ENCODE results near the gene MRPL52.

Gene MRPL52

DNA sequence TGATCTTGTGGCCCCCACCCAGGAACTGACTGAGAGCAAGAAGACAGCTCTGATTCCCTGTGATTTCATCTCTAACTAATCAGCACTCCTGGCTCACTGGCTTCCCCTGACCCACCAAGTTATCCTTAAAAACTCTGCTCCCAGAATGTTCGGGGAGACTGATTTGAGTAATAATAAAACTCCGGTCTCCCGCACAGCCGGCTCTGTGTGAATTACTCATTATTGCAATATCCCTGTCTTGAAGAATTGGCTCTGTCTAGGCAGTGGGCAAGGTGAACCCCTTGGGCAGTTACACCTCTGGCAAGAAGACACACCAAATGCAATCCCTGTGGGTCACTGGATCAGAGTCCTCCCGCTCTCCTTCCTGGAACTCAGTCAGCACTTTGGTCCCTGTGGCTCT lies 35.7 kb upstream of the MRPL52 start:
- no peak for TF ChIP-seq CTCF (IDR thresholded peaks at IDR 0.05; ENCODE audit: low read depth, low read length)

GRCh38 chr14:22794551-22794951 lies 35.1 kb upstream of the MRPL52 start:
- no peak overlapping the region for H3K4me3 ChIP-seq (ENCODE audit: low read depth, low read length)
- no peak for TF ChIP-seq CTCF (IDR thresholded peaks at IDR 0.05; ENCODE audit: low read depth, low read length)

More for the DNA sequence above, 35.7 kb upstream of the MRPL52 start:
- H3K4me3 ChIP-seq (ENCODE audit: low read depth, low read length) = no peak overlapping the region

- no peak for TF ChIP-seq CTCF (IDR thresholded peaks at IDR 0.05; ENCODE audit: low read depth, low read length)
These were observed 33.5 kb upstream of the MRPL52 start for GRCh38 chr14:22796087-22796707.

DNA sequence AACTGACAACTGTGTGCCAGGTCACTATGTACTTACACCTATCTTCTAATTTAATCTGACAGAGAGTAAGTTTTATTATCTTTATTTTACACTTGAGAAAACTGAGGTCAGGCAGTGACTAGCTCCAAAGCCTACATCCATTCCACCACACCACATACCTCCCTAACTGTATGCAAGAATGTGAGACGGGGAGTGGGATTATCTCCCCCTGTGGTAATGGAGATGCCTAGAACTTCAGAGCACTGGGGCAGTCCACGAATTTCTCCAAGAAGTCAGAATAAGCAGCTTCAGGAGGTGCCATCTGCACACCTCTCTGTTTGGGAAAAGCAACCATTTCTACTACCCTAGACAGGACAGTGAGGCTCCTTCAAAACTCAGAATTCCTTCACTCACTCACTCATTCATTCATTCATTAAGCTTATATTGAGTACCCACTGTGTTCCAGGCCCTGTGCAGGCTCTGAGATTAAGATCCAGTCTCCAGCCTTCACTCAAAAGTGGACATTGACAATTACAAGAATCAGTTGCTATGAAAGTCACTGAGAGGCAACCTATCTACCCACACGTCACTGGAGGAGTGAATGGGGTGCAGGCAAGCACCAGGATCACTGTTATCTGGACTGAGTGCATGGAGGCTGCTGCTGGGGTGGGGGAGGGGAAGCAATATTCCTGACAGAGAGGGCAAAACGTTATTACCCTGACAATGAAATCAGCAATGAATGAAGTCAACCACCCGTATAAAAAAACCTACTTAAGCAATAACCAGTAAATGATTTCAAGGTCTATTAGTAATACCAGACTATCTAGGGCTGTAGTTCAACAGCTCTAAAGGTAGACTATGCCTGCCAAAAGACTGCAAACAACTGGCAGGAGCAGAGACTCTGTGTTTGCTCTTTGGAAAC lies 32.4 kb upstream of the MRPL52 start:
- no peak overlapping the region for H3K4me3 ChIP-seq (ENCODE audit: low read depth, low read length)
- TF ChIP-seq CTCF (IDR thresholded peaks at IDR 0.05; ENCODE audit: low read depth, low read length) = no peak

More at GRCh38 chr14:22796087-22796707, 33.5 kb upstream of the MRPL52 start:
- H3K4me3 ChIP-seq (ENCODE audit: low read depth, low read length) = no peak overlapping the region

GRCh38 chr14:22798528-22798927 lies 31.2 kb upstream of the MRPL52 start:
- no peak for TF ChIP-seq CTCF (IDR thresholded peaks at IDR 0.05; ENCODE audit: low read depth, low read length)

DNA sequence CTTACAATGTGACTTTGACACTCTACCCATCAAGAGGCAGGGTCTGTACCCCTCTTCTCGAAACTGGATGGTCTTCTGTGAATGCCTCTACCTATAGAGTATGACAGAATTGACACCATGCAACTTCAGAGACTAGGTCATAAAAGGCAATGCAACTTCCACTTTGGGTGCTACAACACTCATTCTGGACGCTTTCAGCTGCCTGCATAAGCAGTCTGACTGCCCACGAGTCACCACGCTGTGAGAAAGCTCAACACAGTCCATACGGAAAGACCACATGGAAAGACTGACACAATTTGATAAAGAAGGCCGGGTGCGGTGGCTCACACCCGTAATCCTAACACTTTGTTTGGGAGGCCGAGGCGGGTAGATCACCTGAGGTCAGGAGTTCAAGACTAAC lies 29.3 kb upstream of the MRPL52 start:
- no peak overlapping the region for H3K4me3 ChIP-seq (ENCODE audit: low read depth, low read length)
- no peak for TF ChIP-seq CTCF (IDR thresholded peaks at IDR 0.05; ENCODE audit: low read depth, low read length)

More at GRCh38 chr14:22798528-22798927, 31.2 kb upstream of the MRPL52 start:
- no peak overlapping the region for H3K4me3 ChIP-seq (ENCODE audit: low read depth, low read length)

DNA sequence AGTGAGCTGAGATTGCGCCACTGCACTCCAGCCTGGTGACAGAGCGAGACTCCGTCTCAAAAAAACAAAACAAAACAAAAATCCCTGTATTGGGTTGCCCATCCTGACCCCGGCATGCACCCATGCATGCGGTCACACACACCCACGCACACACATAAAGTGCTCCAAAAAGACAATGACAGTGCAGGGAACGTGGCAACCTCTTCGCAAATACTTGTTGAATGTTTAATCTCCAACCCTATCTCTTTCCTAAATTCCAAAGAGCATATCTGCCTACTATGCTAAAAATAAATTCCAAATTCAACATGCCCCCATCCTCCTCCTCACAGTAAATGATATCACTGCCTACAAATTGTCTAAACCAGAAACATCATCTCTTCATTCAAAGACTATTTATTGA lies 28.0 kb upstream of the MRPL52 start:
- TF ChIP-seq CTCF (IDR thresholded peaks at IDR 0.05; ENCODE audit: low read depth, low read length) = no peak
- no peak overlapping the region for H3K4me3 ChIP-seq (ENCODE audit: low read depth, low read length)
